PC-9 (cell line): ENCODE data around the gene SLC47A1.
"Not testable (repeated sequence)": the region's sequence is repeated elsewhere in the genome, so short reads cannot be mapped to it uniquely, and the experiment has no call there.

Experiments
- EZH2 ChIP-seq: fragments of 200-600 bp; sonication (generic); IDR thresholded peaks from 2 replicates; pipeline ENCODE4 v1.8.0; 2017; ENCODE audit warnings: antibody characterized with exemption, low read depth
- TF ChIP-seq, protein P1 (sequence below): fragments of 200-600 bp; sonication (generic); conservative IDR thresholded peaks from 2 replicates; pipeline ENCODE4 v1.6.1; 2017; ENCODE audit warnings: mixed run types, antibody characterized with exemption, mild to moderate bottlenecking, moderate library complexity

DNA sequence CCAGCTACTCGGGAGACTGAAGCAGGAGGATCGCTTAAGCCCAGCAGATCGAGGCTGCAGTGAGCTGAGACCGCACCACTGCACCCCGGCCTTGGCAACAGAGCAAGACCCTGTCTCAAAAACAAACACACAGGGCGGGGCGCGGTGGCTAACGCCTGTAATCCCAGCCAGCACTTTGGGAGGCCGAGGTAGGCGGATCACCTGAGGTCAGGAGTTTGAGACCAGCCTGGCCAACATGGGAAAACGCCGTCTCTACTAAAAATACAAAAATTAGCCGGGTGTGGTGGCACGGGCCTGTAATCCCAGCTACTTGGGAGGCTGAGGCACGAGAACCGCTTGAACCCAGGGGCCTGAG is 46.9 kb downstream of the SLC47A1 start:
- TF ChIP-seq EZH2: not testable (repeated sequence)
- TF ChIP-seq, protein P1, sequence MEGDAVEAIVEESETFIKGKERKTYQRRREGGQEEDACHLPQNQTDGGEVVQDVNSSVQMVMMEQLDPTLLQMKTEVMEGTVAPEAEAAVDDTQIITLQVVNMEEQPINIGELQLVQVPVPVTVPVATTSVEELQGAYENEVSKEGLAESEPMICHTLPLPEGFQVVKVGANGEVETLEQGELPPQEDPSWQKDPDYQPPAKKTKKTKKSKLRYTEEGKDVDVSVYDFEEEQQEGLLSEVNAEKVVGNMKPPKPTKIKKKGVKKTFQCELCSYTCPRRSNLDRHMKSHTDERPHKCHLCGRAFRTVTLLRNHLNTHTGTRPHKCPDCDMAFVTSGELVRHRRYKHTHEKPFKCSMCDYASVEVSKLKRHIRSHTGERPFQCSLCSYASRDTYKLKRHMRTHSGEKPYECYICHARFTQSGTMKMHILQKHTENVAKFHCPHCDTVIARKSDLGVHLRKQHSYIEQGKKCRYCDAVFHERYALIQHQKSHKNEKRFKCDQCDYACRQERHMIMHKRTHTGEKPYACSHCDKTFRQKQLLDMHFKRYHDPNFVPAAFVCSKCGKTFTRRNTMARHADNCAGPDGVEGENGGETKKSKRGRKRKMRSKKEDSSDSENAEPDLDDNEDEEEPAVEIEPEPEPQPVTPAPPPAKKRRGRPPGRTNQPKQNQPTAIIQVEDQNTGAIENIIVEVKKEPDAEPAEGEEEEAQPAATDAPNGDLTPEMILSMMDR: not testable (repeated sequence)
